IPS DF 4.7 (cell line): ENCODE results near the gene HIRA.

ENCODE experiments used
- DNase-seq: peaks from one replicate; pipeline ENCODE4 v3.0.0-alpha.2; 2013; ENCODE audit warnings: low spot score; ENCODE audit errors: extremely low read depth

The HIRA gene

DNA sequence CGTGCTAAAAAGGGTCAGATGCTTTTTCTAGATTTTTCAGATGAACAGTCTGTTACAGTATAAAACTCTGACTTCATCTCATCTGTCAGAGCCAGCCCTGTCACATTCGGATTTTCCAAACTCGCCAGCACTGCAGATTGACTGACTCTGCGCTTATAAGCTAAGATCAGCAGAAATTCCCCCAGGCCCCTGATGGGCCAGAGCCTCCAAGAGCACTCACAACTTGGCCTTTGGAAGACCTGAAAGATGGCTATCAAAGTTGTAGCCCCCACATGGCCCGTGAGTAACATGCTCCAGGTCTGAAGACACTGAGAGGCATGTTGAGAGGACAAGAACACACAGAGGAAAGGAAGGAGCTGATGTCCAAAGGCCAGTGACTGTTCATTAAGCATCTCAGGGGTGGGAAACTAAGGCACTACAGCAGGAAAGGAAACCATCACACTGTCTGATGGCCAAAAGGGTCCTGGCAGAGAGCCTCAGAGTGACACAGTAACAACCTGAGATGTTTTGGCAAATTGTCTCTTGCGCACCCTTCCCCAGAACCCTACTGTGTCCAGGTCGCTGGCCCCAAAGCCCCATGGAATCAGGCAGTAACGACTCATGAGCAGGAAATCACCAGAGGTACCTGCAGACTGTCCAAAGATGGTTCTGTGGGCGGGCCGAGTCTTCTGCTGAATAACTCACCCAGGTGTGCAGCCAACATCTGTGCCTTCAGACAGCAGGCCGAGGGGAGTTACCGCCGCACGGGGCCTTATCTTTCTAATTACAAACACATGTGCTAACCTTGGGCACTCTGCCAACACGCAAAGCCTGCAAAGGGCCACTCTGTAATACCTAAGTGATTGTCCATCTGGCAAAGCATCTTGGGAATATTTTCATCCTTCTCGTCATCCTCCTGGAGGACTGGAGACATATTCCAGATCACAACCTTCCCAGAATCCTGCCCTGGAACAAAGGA, 23.6 kb downstream of the HIRA start:
- no peak for DNase-seq

DNA sequence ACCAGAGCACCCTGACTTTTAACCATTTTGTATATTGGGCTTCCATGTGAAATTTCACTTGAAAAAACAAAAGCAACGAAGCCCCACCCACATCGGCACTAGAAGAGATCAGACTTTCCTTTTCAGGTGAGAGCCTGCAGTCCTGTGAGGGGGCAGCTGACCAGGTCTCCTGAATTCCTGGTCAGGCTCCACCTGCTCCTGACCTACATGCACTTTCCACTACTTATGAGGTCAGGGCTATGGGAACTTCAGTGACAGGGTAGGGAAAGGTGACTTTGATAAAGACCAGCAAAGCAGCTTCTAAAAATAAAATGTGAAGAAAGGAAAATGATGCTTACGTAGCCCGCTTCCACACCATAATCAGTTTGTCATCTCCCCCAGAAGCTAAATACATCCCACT, 24.7 kb downstream of the HIRA start:
- no peak for DNase-seq

DNA sequence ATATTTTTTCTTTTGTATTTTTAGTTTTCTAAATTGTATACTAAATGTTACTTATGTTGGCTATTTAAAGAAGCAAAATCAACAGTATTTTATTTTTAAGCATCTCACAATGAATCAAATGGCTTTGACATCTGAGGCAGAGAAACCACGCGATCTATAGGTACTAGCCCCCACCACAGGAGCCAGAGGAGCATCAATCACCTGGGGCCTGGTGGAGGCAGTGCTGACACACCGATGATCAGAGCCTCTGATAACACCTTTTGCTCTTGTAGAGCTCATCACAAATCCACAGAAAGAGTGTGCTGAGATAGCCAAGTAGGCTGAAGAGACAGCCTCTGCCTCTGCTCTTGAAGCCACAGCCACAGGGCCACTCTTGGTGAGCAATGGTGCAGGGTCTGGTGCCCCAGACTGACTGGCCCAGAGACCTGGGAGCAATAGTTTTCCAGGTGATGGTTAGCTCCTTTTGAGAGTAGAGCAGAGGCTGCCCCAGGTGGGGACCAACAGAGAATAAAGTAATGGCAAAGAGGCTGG, 25.2 kb downstream of the HIRA start:
- no peak for DNase-seq

DNA sequence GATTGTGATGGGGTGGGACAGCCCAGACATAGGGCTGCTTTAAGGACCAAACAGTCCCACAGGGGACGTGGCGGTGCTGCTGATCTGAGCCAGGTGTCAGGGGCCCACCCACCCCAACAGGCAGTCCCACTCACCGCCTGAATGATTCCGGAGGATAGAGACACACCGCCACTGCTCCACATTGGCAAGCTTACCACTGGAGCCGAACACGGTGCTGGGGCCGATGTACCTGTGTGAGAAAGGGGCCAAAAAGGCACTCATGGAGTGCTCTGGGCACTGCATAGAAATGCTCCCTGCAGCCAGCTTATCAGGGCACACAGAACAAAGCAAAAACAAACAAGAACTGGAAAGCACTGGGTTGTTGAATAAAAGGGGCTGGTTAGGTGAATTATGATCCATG, 25.9 kb downstream of the HIRA start:
- DNase-seq: no peak

DNA sequence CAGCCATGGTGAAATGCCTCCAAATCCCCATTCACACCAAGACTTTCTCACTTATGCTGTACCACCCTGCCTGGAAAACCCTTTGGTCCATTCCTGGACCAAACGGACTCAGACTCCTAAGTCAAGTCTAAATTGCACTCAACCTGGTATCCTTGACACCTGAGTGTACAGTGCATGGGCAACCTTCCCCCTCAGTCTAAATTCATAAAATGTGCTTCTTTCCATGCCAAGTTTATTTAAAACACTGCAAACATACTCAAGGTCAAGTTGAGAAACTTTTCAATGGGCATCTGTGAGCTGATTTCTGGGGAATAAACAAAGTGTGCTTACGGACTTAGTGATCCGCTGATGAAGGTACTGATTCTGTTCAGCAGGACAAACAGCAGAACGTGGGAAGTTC, 26.4 kb downstream of the HIRA start:
- no peak for DNase-seq

DNA sequence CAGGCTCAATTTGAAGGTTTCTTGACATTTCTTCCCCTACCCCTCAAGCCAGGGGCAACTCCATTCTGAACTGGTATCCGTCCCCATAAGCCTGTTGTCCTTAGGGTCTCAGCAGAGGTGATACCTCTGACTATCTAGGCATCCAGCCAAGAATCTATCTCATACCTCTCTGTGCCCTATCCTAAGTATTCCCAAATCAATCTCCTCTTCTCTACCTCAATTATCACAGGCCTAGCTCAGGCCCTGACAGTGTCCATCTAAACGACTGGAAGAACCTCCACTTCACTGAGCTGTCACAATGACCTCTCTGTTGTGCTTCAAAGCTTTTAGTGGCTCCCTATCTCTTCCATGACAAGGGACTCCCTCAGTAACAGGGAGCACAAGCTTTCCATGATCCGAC, 26.9 kb downstream of the HIRA start:
- no peak for DNase-seq

DNA sequence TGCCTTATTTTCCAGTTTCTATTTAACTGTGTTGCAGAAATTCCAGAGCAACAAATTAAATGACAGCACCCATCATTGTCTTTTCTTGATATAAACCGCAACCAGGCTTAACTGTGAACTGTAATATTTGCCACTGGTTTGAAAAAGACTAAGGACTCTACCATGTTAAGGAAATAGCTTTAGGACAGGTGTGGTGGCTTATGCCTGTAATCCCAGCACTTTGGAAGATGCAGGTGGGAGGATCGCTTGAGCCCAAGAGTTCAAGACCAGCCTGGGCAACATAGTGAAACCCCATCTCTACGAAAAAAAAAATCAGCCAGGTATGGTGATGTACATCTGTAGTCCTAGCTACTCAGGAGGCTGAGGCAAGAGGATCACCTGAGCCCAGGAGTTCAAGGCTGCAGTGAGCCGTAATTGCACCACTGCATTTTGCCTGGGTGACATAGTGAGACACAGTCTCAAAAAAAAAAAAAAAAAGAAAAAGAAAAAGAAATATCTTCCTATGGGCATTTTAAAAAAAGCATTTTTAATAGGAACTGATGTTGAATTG, 28.8 kb downstream of the HIRA start:
- DNase-seq: no peak

DNA sequence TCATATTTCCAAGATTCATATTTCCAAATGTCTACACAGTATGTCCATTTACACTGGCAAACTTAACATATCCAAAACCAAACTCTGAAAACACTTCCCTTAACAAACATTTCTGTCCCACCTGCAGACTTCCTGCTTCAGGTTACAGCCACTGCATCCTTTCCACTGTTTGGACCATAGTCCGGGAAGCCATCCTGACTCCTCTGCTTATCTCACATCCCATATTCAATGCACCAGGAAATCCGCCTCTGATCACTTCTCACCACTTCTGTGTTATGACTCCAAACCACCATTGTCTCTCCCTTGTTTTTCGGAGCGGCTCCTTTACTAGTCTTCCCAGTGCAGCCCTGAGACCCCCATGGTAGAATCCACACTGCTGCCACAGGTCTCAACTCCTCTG, 30.1 kb downstream of the HIRA start:
- no peak for DNase-seq

DNA sequence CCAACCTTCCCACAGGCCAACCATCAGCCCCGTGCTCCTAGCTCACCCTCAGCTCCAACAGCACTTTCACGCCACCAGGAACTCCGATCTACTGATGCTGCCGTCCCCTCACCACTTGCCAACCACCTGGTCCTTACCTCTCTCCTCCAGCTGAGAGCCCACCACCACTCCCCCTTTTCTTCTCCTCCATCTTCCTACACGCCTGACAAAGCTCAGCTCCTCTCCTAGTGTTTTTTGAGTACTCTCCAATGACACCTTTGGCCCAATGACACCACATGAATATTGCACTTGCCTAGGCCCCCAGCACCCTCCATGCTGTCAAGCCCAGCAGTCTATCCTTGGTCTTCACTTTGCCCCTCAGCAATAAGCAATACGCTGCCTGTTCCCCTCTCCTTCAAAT, 30.7 kb downstream of the HIRA start:
- DNase-seq: no peak

DNA sequence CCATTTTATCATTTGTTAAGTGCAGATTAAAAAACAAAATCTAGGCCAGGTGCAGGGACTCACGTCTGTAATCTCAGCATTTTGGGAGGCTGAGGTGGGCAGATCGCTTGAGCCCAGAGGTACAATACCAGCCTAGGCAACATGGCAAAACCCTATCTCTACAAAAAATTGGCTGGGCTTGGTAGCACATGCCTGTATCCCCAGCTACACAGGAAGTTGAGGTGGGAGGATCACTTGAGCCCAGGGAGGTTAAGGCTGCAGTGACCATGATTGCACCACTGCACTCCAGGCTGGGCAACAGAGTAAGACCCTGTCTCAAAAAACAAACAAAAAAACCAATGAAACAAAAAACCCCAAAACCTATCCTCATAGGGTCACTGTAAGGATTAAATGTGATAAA, 32.9 kb downstream of the HIRA start:
- no peak for DNase-seq

DNA sequence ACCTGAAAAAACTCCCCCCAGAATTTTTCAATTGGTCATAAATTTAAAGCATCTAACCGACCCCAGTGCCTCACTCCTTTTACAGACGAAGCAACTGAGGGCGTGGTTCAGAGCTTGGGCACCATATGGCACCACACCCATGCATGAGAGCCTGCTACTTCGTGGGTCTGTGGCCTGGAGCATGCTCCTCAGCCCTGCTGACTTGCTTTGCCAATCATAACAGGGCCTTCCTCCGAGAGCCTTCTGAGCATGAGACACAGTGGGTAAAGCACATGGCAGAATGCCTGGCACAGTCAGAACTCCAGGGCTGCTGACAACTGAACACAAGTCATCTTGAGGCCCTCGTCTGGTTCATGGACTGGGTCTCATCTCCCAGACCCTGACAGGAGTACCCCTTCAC, 33.3 kb downstream of the HIRA start:
- no peak for DNase-seq

DNA sequence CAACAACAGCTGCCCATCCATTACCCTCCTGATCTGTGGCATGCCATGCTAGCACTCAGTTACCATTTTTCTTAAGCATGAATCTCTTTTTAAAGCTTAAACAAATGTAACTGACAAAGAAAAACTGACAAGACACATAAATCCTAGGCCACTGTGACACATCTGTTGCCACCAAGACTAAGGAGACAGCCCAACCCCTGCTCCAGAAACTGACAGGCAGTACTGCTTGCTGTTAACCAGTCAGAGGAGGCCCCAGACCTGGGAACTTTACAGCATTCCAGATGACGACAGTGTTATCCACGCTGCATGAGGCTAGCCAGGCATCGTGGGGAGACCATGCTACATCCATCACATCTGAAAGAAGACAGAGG, 33.8 kb downstream of the HIRA start:
- DNase-seq: no peak

DNA sequence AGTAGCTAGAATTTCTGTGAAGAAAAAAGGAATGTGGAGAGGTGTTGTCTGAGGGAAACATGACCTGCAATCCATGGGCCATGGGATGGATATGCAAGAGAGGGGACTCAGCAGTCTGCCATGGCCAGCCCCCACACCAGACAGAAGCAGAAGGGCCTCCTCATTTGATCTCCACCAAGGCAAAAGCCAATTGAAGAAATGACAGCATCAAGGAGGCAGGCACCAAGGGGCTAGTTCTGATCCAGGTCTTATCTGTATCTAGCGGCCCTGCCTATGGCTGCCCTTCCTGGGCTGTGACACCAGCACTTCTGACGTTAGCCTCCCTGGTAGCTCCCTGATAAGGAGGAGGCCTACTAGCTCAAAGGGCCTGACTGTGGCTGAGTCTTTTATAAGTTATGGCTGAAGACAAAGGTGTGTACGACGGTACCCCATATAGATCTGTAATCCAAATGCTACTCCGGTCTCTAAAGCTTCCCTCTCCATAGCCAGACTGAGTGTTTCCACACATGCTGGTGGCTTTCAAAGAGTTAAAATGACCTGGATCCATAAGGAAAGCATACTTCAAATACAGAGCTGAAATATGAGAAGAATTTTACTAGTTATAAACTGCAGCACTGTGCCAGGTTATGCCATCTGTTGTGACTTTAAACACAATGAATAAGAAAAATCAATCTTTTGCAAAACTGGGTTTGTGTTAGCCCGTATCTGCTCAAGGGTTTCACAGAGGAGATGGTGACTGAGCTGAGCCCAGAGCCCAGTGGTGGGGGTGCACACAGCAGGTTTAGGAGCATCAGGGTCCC, 34.4 kb downstream of the HIRA start:
- DNase-seq: no peak

DNA sequence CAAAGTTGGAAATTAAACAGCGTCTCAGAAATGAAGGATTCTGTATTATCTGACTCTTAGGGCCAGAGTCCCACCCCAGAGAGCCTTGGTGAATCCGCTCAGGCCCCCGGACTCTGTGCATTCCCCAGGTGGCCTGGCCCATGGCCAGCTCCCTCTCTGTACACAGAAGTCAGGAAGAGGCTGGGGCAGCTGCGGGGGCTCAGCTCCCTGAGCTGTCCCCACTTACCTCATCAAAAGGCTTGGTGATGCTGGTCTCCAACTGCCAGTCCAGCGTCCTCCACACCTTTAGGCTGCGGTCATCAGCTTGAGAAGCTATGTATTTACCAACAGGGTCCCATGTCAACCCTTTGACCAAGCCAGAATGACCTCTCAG, 35.0 kb downstream of the HIRA start:
- no peak for DNase-seq

DNA sequence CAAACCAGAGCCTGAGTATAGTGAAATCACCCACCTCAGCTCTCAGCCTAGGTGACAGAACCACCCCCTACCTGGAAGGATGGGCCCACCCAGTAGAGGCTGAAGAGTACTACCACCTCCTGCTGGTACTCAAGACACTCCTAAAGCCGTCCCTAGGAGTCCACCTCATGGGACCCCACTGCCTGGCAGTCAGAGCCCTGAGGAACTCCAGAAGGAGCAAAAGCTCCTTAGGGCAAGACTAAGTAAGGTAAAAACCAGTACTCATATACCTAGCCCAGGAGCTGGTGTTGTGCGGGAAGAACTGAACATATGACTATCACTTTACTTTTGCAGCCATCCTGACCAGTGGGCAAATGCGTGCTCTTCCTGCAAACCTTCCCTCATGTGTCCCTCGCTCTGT, 36.3 kb downstream of the HIRA start:
- DNase-seq: no peak

DNA sequence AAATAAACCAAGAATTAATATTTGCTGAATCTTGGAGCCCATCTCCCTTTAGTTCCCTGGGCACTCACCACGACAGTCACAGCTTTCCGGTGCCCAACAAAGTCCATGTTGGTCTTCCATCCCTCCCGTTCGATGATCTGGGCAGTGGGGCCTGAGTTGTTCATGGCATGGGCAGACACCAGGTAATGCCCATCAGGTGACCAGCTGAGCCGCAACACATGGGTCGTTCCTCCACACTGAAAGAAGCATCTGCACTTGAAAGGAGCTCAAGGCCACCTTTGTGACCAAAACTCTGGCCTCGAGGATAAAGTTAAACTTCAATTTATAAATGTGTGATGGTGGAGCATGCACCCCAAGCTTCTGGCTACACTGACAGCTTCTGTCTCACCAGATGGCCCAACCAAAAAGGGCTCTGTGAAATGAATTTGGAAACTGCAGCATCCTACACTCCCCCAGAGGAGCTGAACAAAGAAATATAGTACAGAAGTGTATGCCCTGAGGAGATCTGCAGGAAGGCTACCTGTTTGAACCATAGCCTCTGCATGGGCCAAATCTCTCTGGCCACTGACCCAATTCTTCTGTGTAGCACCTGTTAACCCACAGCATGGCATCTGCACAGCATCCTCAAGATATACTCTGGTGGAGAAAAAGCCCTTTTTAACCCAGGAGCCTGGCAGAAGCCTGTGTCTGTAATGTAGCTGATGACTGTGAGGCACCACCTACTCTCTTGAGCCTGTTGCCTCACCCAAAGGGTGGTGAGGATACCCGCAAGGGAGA, 37.1 kb downstream of the HIRA start:
- DNase-seq: no peak

DNA sequence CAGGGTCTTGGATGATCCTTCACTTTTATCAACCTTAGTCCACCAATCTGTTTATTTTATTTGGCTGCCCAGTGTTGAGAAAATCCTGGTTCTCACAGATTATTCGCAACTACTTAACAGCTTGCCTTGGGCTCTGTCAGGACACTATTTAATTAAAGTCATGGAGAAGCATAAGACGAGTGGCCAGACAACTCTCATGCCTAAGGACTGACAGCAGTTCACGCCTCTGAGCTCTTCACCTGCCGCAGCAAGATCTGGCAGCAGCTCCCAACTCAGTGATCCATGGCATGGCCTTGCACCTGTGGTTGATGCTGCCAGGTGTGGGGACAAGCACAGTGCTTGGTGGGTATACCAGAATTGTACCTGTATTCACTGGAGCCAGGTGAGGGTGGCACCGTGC, 37.8 kb downstream of the HIRA start:
- no peak for DNase-seq

DNA sequence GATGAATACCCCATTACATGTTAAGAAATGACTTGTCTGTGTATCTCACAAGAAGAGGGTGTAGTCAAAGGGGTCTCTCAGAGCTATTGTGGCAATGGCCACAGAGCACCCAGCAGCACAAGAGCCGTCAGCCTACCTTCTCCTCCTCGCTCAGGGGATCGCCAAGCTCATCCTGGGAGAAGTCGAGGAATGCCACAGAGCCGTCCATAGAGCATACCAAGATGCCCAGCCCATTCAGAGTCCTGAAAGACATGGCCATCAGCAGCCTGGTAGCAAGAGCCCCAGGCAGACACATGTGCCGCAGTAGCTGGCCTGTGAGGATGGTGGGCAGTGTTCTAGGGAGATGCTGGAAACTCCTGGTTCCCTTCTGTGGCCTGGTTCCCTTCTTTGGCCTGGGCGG, 44.0 kb downstream of the HIRA start:
- no peak for DNase-seq

DNA sequence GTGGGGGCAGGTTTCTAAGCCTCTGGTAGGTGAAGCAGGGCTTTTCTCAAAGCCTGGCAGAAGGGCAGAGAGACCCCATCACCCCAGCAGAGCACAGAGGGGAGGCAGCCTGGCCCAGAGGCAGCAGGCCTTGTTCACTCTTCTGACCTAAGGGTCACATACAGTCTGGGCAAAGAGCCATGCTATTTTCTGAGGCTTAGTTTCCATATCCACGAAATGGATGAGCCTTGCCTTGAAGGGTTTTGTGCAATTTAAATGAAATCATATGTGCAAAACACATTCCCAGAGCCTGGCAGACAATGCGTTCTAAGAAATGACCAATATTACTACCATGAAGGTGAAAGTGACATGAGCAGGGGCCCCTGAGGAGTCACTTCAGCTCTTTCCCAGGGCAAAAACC, 44.5 kb downstream of the HIRA start:
- DNase-seq: no peak

DNA sequence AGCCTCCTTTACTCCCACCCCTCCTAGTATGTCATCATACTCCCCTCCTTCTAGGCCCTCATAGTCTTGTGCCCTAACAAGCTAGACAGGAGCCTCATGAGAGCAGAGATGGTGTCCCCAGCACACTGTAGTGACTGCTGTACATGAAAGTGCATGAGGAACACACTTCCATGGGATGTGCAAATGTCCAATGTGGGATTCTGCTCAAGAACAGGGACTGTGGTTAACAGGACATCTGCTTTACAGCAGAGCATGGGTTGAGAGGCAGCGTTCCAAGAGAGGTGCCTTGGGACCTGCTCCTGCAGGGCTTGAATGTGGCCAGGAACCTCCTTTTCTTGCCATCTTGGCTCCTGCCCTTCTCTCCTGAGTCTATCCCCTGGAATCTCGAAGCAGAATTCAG, 45.3 kb downstream of the HIRA start:
- no peak for DNase-seq

DNA sequence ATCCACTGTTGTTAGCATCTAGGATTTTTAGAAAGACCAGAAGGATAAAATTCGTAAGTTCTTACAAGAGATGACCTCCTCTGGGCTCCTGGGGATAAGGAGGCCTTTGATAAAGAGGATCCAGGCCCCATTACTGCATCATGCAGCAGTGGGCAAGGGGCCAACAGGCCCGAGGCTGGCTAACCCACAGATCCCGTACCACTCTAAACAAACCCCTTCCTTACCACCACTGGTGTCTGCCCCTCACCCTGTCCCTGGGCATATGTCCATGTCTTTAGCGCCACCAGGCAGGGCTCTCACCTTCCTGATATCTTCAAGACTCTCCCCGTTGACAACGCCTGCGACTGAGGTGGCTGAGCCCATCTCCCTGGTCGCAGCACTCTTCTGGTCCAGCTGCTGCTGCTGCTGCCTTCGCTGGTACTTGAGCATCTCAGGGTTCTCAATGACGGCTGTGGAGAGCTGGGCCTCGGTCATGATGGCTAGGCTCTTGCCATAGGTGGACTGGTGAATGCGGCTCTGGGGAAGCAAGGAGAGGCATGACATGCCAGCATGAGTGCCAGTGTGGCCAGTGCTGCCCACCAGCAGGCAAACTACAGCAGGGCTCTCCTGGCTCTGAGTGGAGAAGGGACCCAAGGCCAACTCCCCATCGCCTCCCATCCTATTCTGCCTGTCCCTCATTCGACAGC, 46.2 kb downstream of the HIRA start:
- DNase-seq: no peak
